Endothelial cell of umbilical vein (primary cell): ENCODE data around the gene ZDHHC9. TPM values are rescaled to one million over a fixed set of nuclear protein-coding genes. Genes with fewer than 3 reads are reported as not detected.

Experiments used
- BruUV-seq: library from RNA; stranded (reverse); fragments of 400-500 nt; replicated peaks from 2 replicates; lab custom pipeline; 2021; lab: Mats Ljungman, UMichigan
- CTCF ChIA-PET: fragments of 300-600, 350-600 bp; sonication (Branson Sonifier 250); formaldehyde crosslinking; loops from one replicate; lab custom pipeline; 2021; ENCODE audit warnings: antibody characterized with exemption, inconsistent platforms; lab: Charles Lee
- POLR2A ChIA-PET: fragments of 300-600, 350-600 bp; sonication (Branson Sonifier 250); formaldehyde crosslinking; loops from one replicate; lab custom pipeline; 2021; ENCODE audit warnings: antibody characterized with exemption, inconsistent platforms; lab: Charles Lee
- DNase-seq: peaks from one replicate; pipeline ENCODE4 v3.0.0-alpha.2; 2011; ENCODE audit warnings: low read depth, low spot score
- FAIRE-seq: peaks from 2 replicates; lab custom pipeline; 2011; peaks lifted over from hg19 to GRCh38; lab: Jason Lieb, UNC
- H2AFZ ChIP-seq: 2 replicates; pipeline ENCODE4 v1.6.0; 2012; ENCODE audit warnings: low read depth, low read length, control low read depth, inconsistent platforms
- H3K27ac ChIP-seq: 2 replicates; pipeline ENCODE4 v1.5.1; 2011; ENCODE audit warnings: low read depth, mild to moderate bottlenecking, control low read depth, low read length, moderate library complexity; ENCODE audit not compliant: insufficient read depth
- H3K27me3 ChIP-seq, 2 experiments: 2 replicates each; pipeline versions ENCODE4 v1.6.0 to v1.6.1; 2011; ENCODE audit warnings: low read length in 2 of 2, mixed read lengths in 1 of 2; ENCODE audit not compliant: control insufficient read depth in 2 of 2, insufficient read depth in 2 of 2
- H3K36me3 ChIP-seq, 2 experiments: 2 replicates in 1 of 2; 3 replicates in 1 of 2; pipeline ENCODE4 v1.5.1; 2011; ENCODE audit warnings: low read length in 2 of 2, mild to moderate bottlenecking in 1 of 2, moderate library complexity in 1 of 2; ENCODE audit not compliant: control insufficient read depth in 2 of 2, insufficient read depth in 2 of 2; ENCODE audit errors: extremely low read depth in 1 of 2
- H3K4me1 ChIP-seq: 3 replicates; pipeline ENCODE4 v1.5.1; 2011; ENCODE audit warnings: mild to moderate bottlenecking, low read length; ENCODE audit not compliant: control insufficient read depth, insufficient read depth; ENCODE audit errors: extremely low read depth
- H3K4me2 ChIP-seq: 2 replicates; pipeline ENCODE4 v1.6.1; 2011; ENCODE audit warnings: low read length, control low read depth, mixed read lengths; ENCODE audit not compliant: insufficient read depth
- H3K4me3 ChIP-seq, 3 experiments: fragments of 200-600 bp in 1 of 3; sonication (generic), shearing (Covaris generic) in 1 of 3; replicated peaks in 1 of 3; 2 replicates each; pipeline ENCODE4 v1.5.1; 2011 to 2016; ENCODE audit warnings: control low read depth in 3 of 3, low read length in 3 of 3, mild to moderate bottlenecking in 2 of 3, inconsistent platforms in 1 of 3, low read depth in 1 of 3, moderate library complexity in 1 of 3; ENCODE audit not compliant: insufficient read depth in 1 of 3
- H3K79me2 ChIP-seq: 2 replicates; pipeline ENCODE4 v1.6.0; 2012; ENCODE audit warnings: low read length, inconsistent platforms; ENCODE audit not compliant: control insufficient read depth, insufficient read depth
- H3K9ac ChIP-seq: replicated peaks from 2 replicates; pipeline ENCODE3; 2011; ENCODE audit warnings: low read length, control low read depth; ENCODE audit not compliant: insufficient read depth; ENCODE audit errors: extremely low read depth
- H3K9me1 ChIP-seq: replicated peaks from 3 replicates; pipeline ENCODE4 v1.6.0; 2011; ENCODE audit warnings: mild to moderate bottlenecking, low read length; ENCODE audit not compliant: control insufficient read depth, insufficient read depth; ENCODE audit errors: extremely low read depth
- H3K9me3 ChIP-seq: replicated peaks from 2 replicates; pipeline ENCODE4 v1.5.1; 2012; ENCODE audit warnings: low read length, inconsistent platforms; ENCODE audit not compliant: control insufficient read depth, insufficient read depth
- H4K20me1 ChIP-seq: replicated peaks from 2 replicates; pipeline ENCODE3; 2011; ENCODE audit warnings: mild to moderate bottlenecking, low read length; ENCODE audit not compliant: control insufficient read depth, insufficient read depth; ENCODE audit errors: extremely low read depth
- CTCF ChIP-seq, 2 donors: IDR thresholded peaks; 1 replicate in 1 of 2; 2 replicates in 1 of 2; pipeline ENCODE4 v1.5.1; 2011; ENCODE audit warnings: low read length in 2 of 2, mild to moderate bottlenecking in 2 of 2, moderate library complexity in 2 of 2, control low read depth in 1 of 2, inconsistent platforms in 1 of 2, low read depth in 1 of 2; ENCODE audit not compliant: insufficient read depth in 1 of 2; ENCODE audit errors: extremely low read depth in 1 of 2
- EZH2 ChIP-seq: IDR thresholded peaks from 2 replicates; pipeline ENCODE4 v1.6.1; 2012; ENCODE audit warnings: borderline replicate concordance, low read depth, mild to moderate bottlenecking, moderate library complexity, low read length, inconsistent platforms; ENCODE audit not compliant: severe bottlenecking
- FOS ChIP-seq: IDR thresholded peaks from 2 replicates; pipeline ENCODE4 v1.6.1; 2011; ENCODE audit warnings: mild to moderate bottlenecking, low read length, moderate library complexity, borderline replicate concordance; ENCODE audit not compliant: insufficient read depth
- GATA2 ChIP-seq: IDR thresholded peaks from 2 replicates; pipeline ENCODE4 v1.7.0; 2011; ENCODE audit warnings: low read depth, mild to moderate bottlenecking, moderate library complexity, mixed read lengths, low read length; ENCODE audit not compliant: insufficient read length, insufficient read depth
- JUN ChIP-seq: IDR thresholded peaks from 2 replicates; pipeline ENCODE4 v1.6.1; 2011; ENCODE audit warnings: borderline replicate concordance, low read depth; ENCODE audit not compliant: insufficient read length, insufficient read depth
- MYC ChIP-seq: IDR thresholded peaks from one replicate; pipeline ENCODE4 v1.6.1; 2011; ENCODE audit warnings: mild to moderate bottlenecking, low read depth, low read length
- POLR2A ChIP-seq: IDR thresholded peaks from 2 replicates; pipeline ENCODE4 v1.6.1; 2012; ENCODE audit warnings: low read depth, mild to moderate bottlenecking, control low read depth, low read length
- POLR2AphosphoS5 ChIP-seq: IDR thresholded peaks from 2 replicates; pipeline ENCODE4 v1.6.1; 2012; ENCODE audit warnings: low read depth, mild to moderate bottlenecking, control low read depth, low read length, moderate library complexity; ENCODE audit not compliant: insufficient read depth
- dilution Hi-C: fragments of 300-500 bp; cut with MboI; formaldehyde crosslinking; loops from one replicate; pipeline ENCODE4 v1.15.0; 2019; ENCODE audit warnings: low sequenced_read_pairs; ENCODE audit not compliant: extremely low pct_ligation_motif_present
- intact Hi-C: fragments of 100-400 bp; cut with micrococcal nuclease; formaldehyde crosslinking; loops from one replicate; pipeline ENCODE4 v1.10.0; 2022
- polyA plus RNA-seq, 4 experiments: library from polyadenylated mRNA; depleted of rRNA in 3 of 4; stranded (reverse) in 3 of 4; unstranded in 1 of 4; fragments of >200 nt; gene quantifications; 2 replicates each; pipeline versions ENCODE4 v1.2.1 to v1.2.3, GENCODE V29; 2011 to 2012; ENCODE audit warnings: missing spikeins in 1 of 4
- total RNA-seq: library from RNA; stranded (reverse); gene quantifications from 2 replicates; pipeline ENCODE4 v1.2.3, GENCODE V29; 2021
- TF ChIP-seq, protein P1 (sequence below): IDR thresholded peaks from 2 replicates; pipeline ENCODE4 v1.6.1; 2011; ENCODE audit not compliant: insufficient read depth, insufficient read length

ZDHHC9 gene
- total and polyA plus RNA-seq, 2 donors (not counting 3 experiments of a cell fraction or from before 2014, with no cell fraction given): 27.4 to 33.6 TPM

DNA sequence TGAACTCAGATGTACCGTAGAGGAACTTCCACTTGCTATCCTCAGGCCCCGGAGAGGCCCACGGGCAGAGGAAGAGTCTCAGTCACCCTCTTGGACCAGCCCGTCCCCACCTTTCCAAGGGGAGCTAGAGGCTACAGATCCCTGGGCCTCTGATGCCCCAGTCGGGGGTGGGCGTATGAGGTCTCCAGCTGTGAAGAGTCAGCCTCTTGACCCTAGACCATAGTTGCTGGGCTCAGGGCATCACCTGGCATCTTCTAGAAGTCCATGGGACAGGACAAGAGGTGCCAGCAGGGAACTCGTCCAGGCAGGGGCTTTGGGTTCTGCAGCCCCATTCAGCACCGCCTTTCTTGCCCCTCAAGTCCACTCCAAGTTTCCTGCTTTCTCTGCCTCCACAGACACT, 52.4 kb downstream of the ZDHHC9 start:
- Histone ChIP-seq H3K9me1 (no peaks in the 10 kb centered on the region), H2AFZ (no peak overlapping the region), H3K27ac (no peak overlapping the region), H3K4me2 (no peak overlapping the region), H3K9ac (no peak overlapping the region), H3K4me3 (no peak overlapping the region), H3K9me3 (no peaks in the 10 kb centered on the region), H3K27me3 (no peaks in the 10 kb centered on the region), H3K79me2 (no peaks in the 10 kb centered on the region), H4K20me1 (no peaks in the 10 kb centered on the region), H3K4me1 (no peaks in the 10 kb centered on the region), H3K36me3 (no peaks in the 10 kb centered on the region)
- FAIRE-seq (no peak), DNase-seq (no peak)
- ChIA-PET POLR2A (no interaction called here), CTCF (no interaction called here)
- BruUV-seq: no TSS peak
- dilution Hi-C loops (no loop called here), intact Hi-C loops (no loop called here)
- TF ChIP-seq GATA2 (no peak), FOS (no peak), EZH2 (no peak)
- TF ChIP-seq, protein P1, sequence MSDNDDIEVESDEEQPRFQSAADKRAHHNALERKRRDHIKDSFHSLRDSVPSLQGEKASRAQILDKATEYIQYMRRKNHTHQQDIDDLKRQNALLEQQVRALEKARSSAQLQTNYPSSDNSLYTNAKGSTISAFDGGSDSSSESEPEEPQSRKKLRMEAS: no peak

DNA sequence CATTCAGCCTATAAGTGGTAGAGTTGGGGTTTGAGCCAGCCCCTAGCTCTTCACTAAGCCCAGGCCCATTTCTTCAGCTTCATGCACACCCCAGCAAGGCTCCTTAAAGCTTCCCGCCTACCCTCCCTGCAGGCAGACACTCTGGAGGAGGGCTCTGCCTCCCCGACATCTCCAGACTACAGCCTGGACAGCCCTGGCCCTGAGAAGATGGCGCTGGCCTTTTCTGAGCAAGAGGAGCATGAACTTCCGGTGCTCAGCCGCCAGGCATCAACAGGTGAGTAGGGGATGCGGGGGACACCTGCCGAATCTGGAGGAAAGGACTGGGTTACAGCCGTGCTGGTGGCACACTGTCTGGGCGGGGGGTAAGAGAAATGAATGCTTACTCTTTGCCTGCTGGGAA, 52.9 kb downstream of the ZDHHC9 start:
- TF ChIP-seq EZH2 (no peak), POLR2A (no peak), GATA2 (no peak), JUN (no peak), MYC (no peak), POLR2AphosphoS5 (no peak), CTCF (IDR thresholded peaks at IDR 0.05; ENCODE audit: extremely low read depth in 1 of 2, insufficient read depth in 1 of 2, low read depth in 1 of 2, low read length in 2 of 2) (no peak), FOS (no peak)
- TF ChIP-seq, protein P1: no peak
- Histone ChIP-seq H3K79me2 (no peaks in the 10 kb centered on the region), H3K4me3 (no peak overlapping the region), H3K27ac (no peak overlapping the region), H3K4me1 (no peaks in the 10 kb centered on the region), H3K36me3 (no peaks in the 10 kb centered on the region), H3K4me2 (no peak overlapping the region), H3K27me3 (no peaks in the 10 kb centered on the region), H4K20me1 (no peaks in the 10 kb centered on the region), H2AFZ (no peak overlapping the region), H3K9me3 (no peaks in the 10 kb centered on the region), H3K9ac (no peak overlapping the region), H3K9me1 (no peaks in the 10 kb centered on the region)
- FAIRE-seq (no peak), DNase-seq (no peak)
- ChIA-PET POLR2A (no interaction called here), CTCF (no interaction called here)
- no TSS peak for BruUV-seq
- dilution Hi-C loops (no loop called here), intact Hi-C loops (no loop called here)
